ENCODE results near the gene PPT2. TPM values are rescaled to one million over a fixed set of nuclear protein-coding genes. Genes with fewer than 3 reads are reported as not detected.

The PPT2 gene
- polyA plus RNA-seq, 1 donor from 2014 or later = 330 TPM

DNA sequence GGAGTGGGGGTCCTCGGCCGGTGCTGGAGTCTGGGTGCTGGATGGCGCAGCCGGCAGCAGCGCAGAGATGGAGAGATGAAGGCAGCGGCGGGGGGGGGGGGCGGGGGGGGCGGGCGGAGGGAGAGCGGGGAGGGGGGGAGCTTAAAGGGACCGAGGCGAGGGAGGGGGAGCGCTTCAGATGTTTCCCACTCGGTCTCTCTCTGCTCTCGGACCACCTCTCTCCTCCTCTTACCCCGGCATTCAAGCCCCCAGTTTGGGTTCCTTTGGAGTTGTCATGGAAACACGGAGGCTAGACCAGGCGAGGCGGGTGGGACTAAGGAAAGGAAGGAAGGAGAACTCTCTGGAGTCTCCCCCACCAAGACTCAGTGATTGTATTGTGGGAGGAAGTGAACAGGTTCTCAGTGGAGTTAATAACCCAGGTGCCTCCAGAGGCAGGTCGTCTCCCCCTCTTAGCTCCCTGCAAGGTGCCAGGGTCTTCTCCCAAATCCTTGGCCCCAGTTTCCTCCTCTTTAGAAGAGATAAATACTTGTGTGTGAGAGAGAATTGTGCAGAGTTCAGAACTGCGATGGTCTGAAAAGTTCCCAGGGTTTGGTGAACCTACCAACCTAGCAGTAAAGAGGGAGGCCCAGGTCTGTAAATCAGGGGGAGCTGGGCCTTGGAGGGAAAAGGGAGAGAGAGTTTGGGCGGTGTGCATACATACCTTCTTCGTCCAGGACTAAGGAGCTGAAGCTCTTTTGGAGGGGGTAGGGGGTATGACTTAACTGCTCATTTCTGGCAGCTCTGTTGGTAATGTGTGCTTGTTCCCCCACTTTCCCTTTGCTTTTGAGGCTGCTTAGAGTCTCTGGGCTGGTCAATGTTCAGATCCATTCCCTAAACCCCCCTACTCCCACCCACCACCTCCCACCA is 1.8 kb upstream of the PPT2 start, which contains the start of gene PRRT1:
Gene PRRT1 (minus strand): TSS at position 77 of the 906 bp plus-strand sequence. CDS start 112 bp downstream, outside the sequence.
- Histone ChIP-seq H3K27ac (ENCODE audit: low read length) (peak within 1 kb of the TSS; percentile 93), H3K9me3 (ENCODE audit: low read length) (no peaks in the 10 kb centered on the region), H3K9me2 (ENCODE audit: insufficient read depth, low read length) (no peaks in the 10 kb centered on the region), H3K36me3 (ENCODE audit: insufficient read depth, low read length) (no peaks in the 10 kb centered on the region), H3K9ac (ENCODE audit: low read length) (peak within 1 kb of the TSS; percentile 86), H3K27me3 (ENCODE audit: insufficient read depth, low read depth, low read length) (peaks cover 47% of the 10 kb centered on the region), H3K4me3 (ENCODE audit: low read length) (peak within 1 kb of the TSS; percentile 79), H3K4me2 (ENCODE audit: low read length) (peak within 1 kb of the TSS; percentile 88), H2AFZ (ENCODE audit: low read depth, low read length) (no peak within 1 kb of the TSS), H4K20me1 (ENCODE audit: insufficient read depth) (no peaks in the 10 kb centered on the region), H3K79me2 (replicated peaks; ENCODE audit: insufficient read depth, low read length) (peaks cover 9% of the 10 kb centered on the region), H3F3A (ENCODE audit: insufficient read depth, low read length, poor library complexity, severe bottlenecking) (no peaks in the 10 kb centered on the region)
- no peak for TF ChIP-seq EZH2 (IDR thresholded peaks at IDR 0.05; ENCODE audit: borderline replicate concordance, insufficient read depth, low read length, poor library complexity, severe bottlenecking)
- TF ChIP-seq, protein P1, sequence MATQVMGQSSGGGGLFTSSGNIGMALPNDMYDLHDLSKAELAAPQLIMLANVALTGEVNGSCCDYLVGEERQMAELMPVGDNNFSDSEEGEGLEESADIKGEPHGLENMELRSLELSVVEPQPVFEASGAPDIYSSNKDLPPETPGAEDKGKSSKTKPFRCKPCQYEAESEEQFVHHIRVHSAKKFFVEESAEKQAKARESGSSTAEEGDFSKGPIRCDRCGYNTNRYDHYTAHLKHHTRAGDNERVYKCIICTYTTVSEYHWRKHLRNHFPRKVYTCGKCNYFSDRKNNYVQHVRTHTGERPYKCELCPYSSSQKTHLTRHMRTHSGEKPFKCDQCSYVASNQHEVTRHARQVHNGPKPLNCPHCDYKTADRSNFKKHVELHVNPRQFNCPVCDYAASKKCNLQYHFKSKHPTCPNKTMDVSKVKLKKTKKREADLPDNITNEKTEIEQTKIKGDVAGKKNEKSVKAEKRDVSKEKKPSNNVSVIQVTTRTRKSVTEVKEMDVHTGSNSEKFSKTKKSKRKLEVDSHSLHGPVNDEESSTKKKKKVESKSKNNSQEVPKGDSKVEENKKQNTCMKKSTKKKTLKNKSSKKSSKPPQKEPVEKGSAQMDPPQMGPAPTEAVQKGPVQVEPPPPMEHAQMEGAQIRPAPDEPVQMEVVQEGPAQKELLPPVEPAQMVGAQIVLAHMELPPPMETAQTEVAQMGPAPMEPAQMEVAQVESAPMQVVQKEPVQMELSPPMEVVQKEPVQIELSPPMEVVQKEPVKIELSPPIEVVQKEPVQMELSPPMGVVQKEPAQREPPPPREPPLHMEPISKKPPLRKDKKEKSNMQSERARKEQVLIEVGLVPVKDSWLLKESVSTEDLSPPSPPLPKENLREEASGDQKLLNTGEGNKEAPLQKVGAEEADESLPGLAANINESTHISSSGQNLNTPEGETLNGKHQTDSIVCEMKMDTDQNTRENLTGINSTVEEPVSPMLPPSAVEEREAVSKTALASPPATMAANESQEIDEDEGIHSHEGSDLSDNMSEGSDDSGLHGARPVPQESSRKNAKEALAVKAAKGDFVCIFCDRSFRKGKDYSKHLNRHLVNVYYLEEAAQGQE (IDR thresholded peaks at IDR 0.05; ENCODE audit: borderline replicate concordance) = no peak
- no peak for TF ChIP-seq POLR2AphosphoS5 (IDR thresholded peaks at IDR 0.05)
- TF ChIP-seq RAD21 (conservative IDR thresholded peaks at IDR 0.05) = no peak
- TF ChIP-seq EP300 (conservative IDR thresholded peaks at IDR 0.05; ENCODE audit: poor library complexity, severe bottlenecking) = no peak
- no peak for TF ChIP-seq TAF1 (IDR thresholded peaks at IDR 0.05; ENCODE audit: low read depth)
- TF ChIP-seq, protein P2, sequence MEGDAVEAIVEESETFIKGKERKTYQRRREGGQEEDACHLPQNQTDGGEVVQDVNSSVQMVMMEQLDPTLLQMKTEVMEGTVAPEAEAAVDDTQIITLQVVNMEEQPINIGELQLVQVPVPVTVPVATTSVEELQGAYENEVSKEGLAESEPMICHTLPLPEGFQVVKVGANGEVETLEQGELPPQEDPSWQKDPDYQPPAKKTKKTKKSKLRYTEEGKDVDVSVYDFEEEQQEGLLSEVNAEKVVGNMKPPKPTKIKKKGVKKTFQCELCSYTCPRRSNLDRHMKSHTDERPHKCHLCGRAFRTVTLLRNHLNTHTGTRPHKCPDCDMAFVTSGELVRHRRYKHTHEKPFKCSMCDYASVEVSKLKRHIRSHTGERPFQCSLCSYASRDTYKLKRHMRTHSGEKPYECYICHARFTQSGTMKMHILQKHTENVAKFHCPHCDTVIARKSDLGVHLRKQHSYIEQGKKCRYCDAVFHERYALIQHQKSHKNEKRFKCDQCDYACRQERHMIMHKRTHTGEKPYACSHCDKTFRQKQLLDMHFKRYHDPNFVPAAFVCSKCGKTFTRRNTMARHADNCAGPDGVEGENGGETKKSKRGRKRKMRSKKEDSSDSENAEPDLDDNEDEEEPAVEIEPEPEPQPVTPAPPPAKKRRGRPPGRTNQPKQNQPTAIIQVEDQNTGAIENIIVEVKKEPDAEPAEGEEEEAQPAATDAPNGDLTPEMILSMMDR (IDR thresholded peaks at IDR 0.05; ENCODE audit: poor library complexity, severe bottlenecking) = no peak
- TF ChIP-seq SMC3 (conservative IDR thresholded peaks at IDR 0.05; ENCODE audit: poor library complexity) = no peak
- TF ChIP-seq MXI1 (conservative IDR thresholded peaks at IDR 0.05; ENCODE audit: poor library complexity, severe bottlenecking) = no peak

DNA sequence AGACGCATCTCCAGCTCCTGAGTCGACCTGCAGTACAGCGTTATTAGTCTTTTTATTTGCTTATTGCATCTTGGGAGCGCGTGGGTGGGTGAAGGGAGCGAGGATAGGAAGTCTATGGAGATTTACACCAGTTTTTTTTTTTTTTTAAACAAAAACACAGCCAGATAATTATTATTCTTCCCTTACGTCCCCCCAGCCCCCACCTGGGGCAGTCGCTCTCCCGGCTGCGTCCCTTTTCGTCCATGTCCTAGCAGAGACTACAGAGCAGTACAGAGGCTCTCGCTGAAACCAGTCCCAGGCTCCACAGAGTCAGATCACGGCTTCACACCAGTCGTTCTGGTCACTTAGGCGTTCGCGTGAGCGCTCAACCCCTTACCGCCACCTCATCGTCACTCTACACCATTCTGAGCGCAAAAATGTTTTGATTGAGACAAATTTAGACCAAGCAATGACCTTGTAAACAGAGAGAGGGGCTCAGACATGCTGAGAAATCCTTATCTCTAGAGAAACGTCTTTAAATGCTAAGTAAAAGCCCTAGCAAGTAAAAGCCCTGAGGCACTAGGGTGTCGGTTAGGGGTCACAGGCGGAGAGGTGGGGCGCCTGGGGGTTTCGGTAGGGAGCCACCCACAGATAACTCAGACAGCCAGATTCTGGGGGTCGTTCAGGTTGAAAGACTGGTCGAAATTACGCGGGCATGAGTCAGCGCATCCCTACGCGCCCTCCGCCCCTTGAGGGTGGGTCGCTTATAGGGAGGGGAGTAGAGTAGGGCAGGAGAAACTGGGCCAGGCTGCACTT is 975 bp upstream of the PPT2 start:
- H3K4me3 ChIP-seq (ENCODE audit: low read length) = peak overlapping the region; percentile 79
- no peaks in the 10 kb centered on the region for H4K20me1 ChIP-seq (ENCODE audit: insufficient read depth)
- peak overlapping the region; percentile 93 for H3K27ac ChIP-seq (ENCODE audit: low read length)
- peaks cover 44% of the 10 kb centered on the region for H3K27me3 ChIP-seq (ENCODE audit: insufficient read depth, low read depth, low read length)
- H3F3A ChIP-seq (ENCODE audit: insufficient read depth, low read length, poor library complexity, severe bottlenecking) = no peaks in the 10 kb centered on the region
- no peaks in the 10 kb centered on the region for H3K36me3 ChIP-seq (ENCODE audit: insufficient read depth, low read length)
- H3K79me2 ChIP-seq (replicated peaks; ENCODE audit: insufficient read depth, low read length) = peaks cover 9% of the 10 kb centered on the region
- TF ChIP-seq RAD21 (conservative IDR thresholded peaks at IDR 0.05) = no peak
- TF ChIP-seq POLR2AphosphoS5 (IDR thresholded peaks at IDR 0.05) = no peak
- TF ChIP-seq, protein P2 (IDR thresholded peaks at IDR 0.05; ENCODE audit: poor library complexity, severe bottlenecking) = no peak
- TF ChIP-seq TAF1 (IDR thresholded peaks at IDR 0.05; ENCODE audit: low read depth) = no peak
- TF ChIP-seq EP300 (conservative IDR thresholded peaks at IDR 0.05; ENCODE audit: poor library complexity, severe bottlenecking) = no peak
- no peak for TF ChIP-seq MXI1 (conservative IDR thresholded peaks at IDR 0.05; ENCODE audit: poor library complexity, severe bottlenecking)
- TF ChIP-seq SMC3 (conservative IDR thresholded peaks at IDR 0.05; ENCODE audit: poor library complexity) = no peak
- TF ChIP-seq EZH2 (IDR thresholded peaks at IDR 0.05; ENCODE audit: borderline replicate concordance, insufficient read depth, low read length, poor library complexity, severe bottlenecking) = no peak
- TF ChIP-seq, protein P1 (IDR thresholded peaks at IDR 0.05; ENCODE audit: borderline replicate concordance) = no peak
- H3K9me3 ChIP-seq (ENCODE audit: low read length) = no peaks in the 10 kb centered on the region
- peak overlapping the region; percentile 88 for H3K4me2 ChIP-seq (ENCODE audit: low read length)
- H3K9ac ChIP-seq (ENCODE audit: low read length) = peak overlapping the region; percentile 86
- H2AFZ ChIP-seq (ENCODE audit: low read depth, low read length) = peak overlapping the region; percentile 75
- no peaks in the 10 kb centered on the region for H3K9me2 ChIP-seq (ENCODE audit: insufficient read depth, low read length)

Data from neural cell (in vitro differentiated cells).